Activated CD8-positive, alpha-beta memory T cell treated with anti-CD3 and anti-CD28 coated beads for 36 hours (primary cell): ENCODE data around the gene POTEC. TPM values are rescaled to one million over a fixed set of nuclear protein-coding genes. Genes with fewer than 3 reads are reported as not detected.

Experiments
- total RNA-seq, 2 experiments: library from RNA; stranded (reverse); gene quantifications; one replicate each; pipeline ENCODE4 v1.2.3, GENCODE V29; 2021

POTEC gene
- total RNA-seq, 2 experiments from 2014 or later = not detected

Other genes starting within 250 kb of the POTEC start
- gene ANKRD30B, start 204.6 kb upstream of the POTEC start, total RNA-seq = not detected